SK-N-SH (cell line): ENCODE measurements around the gene IRAK2. TPM values are rescaled to one million over a fixed set of nuclear protein-coding genes. Genes with fewer than 3 reads are reported as not detected.

Source experiments
- CTCF ChIA-PET: fragments of 300-600, 350-600 bp; formaldehyde crosslinking; extraction: SDS; loops from one replicate; lab custom pipeline; 2021; lab: Yijun Ruan, JAX
- POLR2A ChIA-PET: fragments of 350-600 bp; sonication (Branson Sonifier 250); formaldehyde crosslinking; extraction: SDS; loops from one replicate; lab custom pipeline; 2020; ENCODE audit warnings: antibody characterized with exemption, inconsistent platforms; lab: Yijun Ruan, JAX
- DNase-seq: peaks from one replicate; pipeline ENCODE4 v3.0.0; 2012
- H2AFZ ChIP-seq: fragments of 200-600 bp; sonication (generic); 2 replicates; pipeline ENCODE4 v1.8.1; 2016; ENCODE audit warnings: antibody characterized with exemption, mild to moderate bottlenecking, low read depth
- H3F3A ChIP-seq: fragments of 200-600 bp; sonication (generic); replicated peaks from 2 replicates; pipeline ENCODE3; 2016; ENCODE audit warnings: antibody characterized with exemption, mild to moderate bottlenecking; ENCODE audit not compliant: insufficient read depth
- H3K27ac ChIP-seq, 2 experiments: fragments of 200-500 bp in 1 of 2; fragments of 200-600 bp in 1 of 2; sonication (Bioruptor generic) in 1 of 2; sonication (generic), shearing (Covaris generic) in 1 of 2; 2 replicates each; pipeline versions ENCODE4 v1.5.1 to v1.6.1; 2014 to 2016; ENCODE audit warnings: low read depth in 2 of 2, inconsistent platforms in 1 of 2, low read length in 1 of 2, mild to moderate bottlenecking in 1 of 2, mixed read lengths in 1 of 2
- H3K27me3 ChIP-seq: fragments of 200-600 bp; sonication (generic), shearing (Covaris generic); 2 replicates; pipeline ENCODE4 v1.6.1; 2016; ENCODE audit warnings: mixed run types; ENCODE audit not compliant: insufficient read depth
- H3K36me3 ChIP-seq, 2 experiments: fragments of 200-500 bp in 1 of 2; fragments of 200-600 bp in 1 of 2; sonication (Bioruptor generic) in 1 of 2; sonication (generic) in 1 of 2; replicated peaks in 1 of 2; 2 replicates each; pipeline versions ENCODE3 to v1.5.1; 2014 to 2016; ENCODE audit warnings: low read length in 1 of 2, mild to moderate bottlenecking in 1 of 2; ENCODE audit not compliant: insufficient read depth in 2 of 2, control insufficient read depth in 1 of 2
- H3K4me1 ChIP-seq, 2 experiments: fragments of 200-500 bp in 1 of 2; fragments of 200-600 bp in 1 of 2; sonication (Bioruptor generic) in 1 of 2; sonication (generic), shearing (Covaris generic) in 1 of 2; 2 replicates each; pipeline versions ENCODE4 v1.5.1 to v1.6.1; 2014 to 2016; ENCODE audit warnings: low read depth in 1 of 2, low read length in 1 of 2, mixed run types in 1 of 2; ENCODE audit not compliant: insufficient read depth in 2 of 2, control insufficient read depth in 1 of 2
- H3K4me2 ChIP-seq: fragments of 200-600 bp; sonication (generic), shearing (Covaris generic); 2 replicates; pipeline ENCODE4 v1.6.1; 2017; ENCODE audit warnings: mixed run types
- H3K4me3 ChIP-seq, 2 experiments: fragments of 200-500 bp in 1 of 2; fragments of 200-600 bp in 1 of 2; sonication (Bioruptor generic) in 1 of 2; sonication (generic), shearing (Covaris generic) in 1 of 2; 2 replicates each; pipeline versions ENCODE4 v1.5.1 to v1.8.1; 2014 to 2016; ENCODE audit warnings: low read depth in 2 of 2, inconsistent platforms in 1 of 2, low read length in 1 of 2, mild to moderate bottlenecking in 1 of 2, mixed read lengths in 1 of 2, moderate library complexity in 1 of 2
- H3K79me2 ChIP-seq: fragments of 200-600 bp; sonication (generic); 2 replicates; pipeline ENCODE4 v1.8.1; 2017; ENCODE audit warnings: mild to moderate bottlenecking; ENCODE audit not compliant: insufficient read depth
- H3K9ac ChIP-seq: fragments of 200-600 bp; sonication (generic); 2 replicates; pipeline ENCODE4 v1.6.1; 2017; ENCODE audit warnings: mixed run types
- H3K9me2 ChIP-seq: fragments of 200-600 bp; sonication (generic); 2 replicates; pipeline ENCODE4 v1.6.1; 2017; ENCODE audit warnings: mixed run types
- H3K9me3 ChIP-seq: fragments of 200-600 bp; sonication (generic); 2 replicates; pipeline ENCODE4 v1.6.1; 2017; ENCODE audit warnings: mixed run types, mild to moderate bottlenecking, moderate library complexity
- H4K20me1 ChIP-seq: fragments of 200-600 bp; sonication (generic); 2 replicates; pipeline ENCODE4 v1.6.1; 2017; ENCODE audit warnings: mild to moderate bottlenecking, mixed run types; ENCODE audit not compliant: insufficient read depth
- CHD2 ChIP-seq: fragments of 150-350 bp; IDR thresholded peaks from 2 replicates; pipeline ENCODE4 v1.6.1; 2018; ENCODE audit warnings: low read length; ENCODE audit not compliant: partially characterized antibody
- EP300 ChIP-seq, 2 experiments: IDR thresholded peaks; 2 replicates each; pipeline versions ENCODE4 v1.4.0 to v1.6.1; 2012; ENCODE audit warnings: borderline replicate concordance in 1 of 2, low read depth in 1 of 2, low read length in 1 of 2
- JUND ChIP-seq: IDR thresholded peaks from 2 replicates; pipeline ENCODE4 v1.4.0; 2012
- MAX ChIP-seq: IDR thresholded peaks from 2 replicates; pipeline ENCODE4 v1.4.0; 2012; ENCODE audit warnings: low read depth
- NRF1 ChIP-seq: IDR thresholded peaks from 2 replicates; pipeline ENCODE4 v1.6.1; 2012; ENCODE audit warnings: low read depth, mild to moderate bottlenecking, low read length
- RCOR1 ChIP-seq: fragments of 150-350 bp; IDR thresholded peaks from 2 replicates; pipeline ENCODE4 v1.6.1; 2017; ENCODE audit warnings: antibody characterized with exemption, low read length
- REST ChIP-seq: IDR thresholded peaks from 2 replicates; pipeline ENCODE4 v1.6.1; 2012; ENCODE audit warnings: mild to moderate bottlenecking, low read depth, low read length, moderate library complexity
- RFX5 ChIP-seq: IDR thresholded peaks from 2 replicates; pipeline ENCODE4 v1.6.1; 2012; ENCODE audit warnings: mild to moderate bottlenecking, improper control_type of control experiment, low read length
- SIN3A ChIP-seq: IDR thresholded peaks from 2 replicates; pipeline ENCODE4 v1.6.1; 2012; ENCODE audit warnings: low read depth, mild to moderate bottlenecking, low read length, moderate library complexity, borderline replicate concordance
- TAF1 ChIP-seq: IDR thresholded peaks from 2 replicates; pipeline ENCODE4 v1.6.1; 2012; ENCODE audit warnings: low read depth, mild to moderate bottlenecking, low read length, moderate library complexity, borderline replicate concordance
- TCF12 ChIP-seq: IDR thresholded peaks from 2 replicates; pipeline ENCODE4 v1.4.0; 2012
- USF1 ChIP-seq: IDR thresholded peaks from 2 replicates; pipeline ENCODE4 v1.4.0; 2012; ENCODE audit warnings: low read depth, borderline replicate concordance
- YY1 ChIP-seq: IDR thresholded peaks from 2 replicates; pipeline ENCODE4 v1.4.0; 2012; ENCODE audit warnings: low read depth, mild to moderate bottlenecking
- WGBS: methylation state at CpG from one replicate; pipeline ENCODE4 v1.1.6; 2017; ENCODE audit warnings: low lambda C conversion rate; 5-methylcytosine and 5-hydroxymethylcytosine counted together
- polyA plus RNA-seq, 3 experiments: library from polyadenylated mRNA; depleted of rRNA; stranded (reverse); fragments of >200 nt; gene quantifications; 2 replicates each; pipeline ENCODE4 v1.2.3, GENCODE V29; 2012
- TF ChIP-seq, protein P1 (sequence below): fragments of 150-350 bp; IDR thresholded peaks from 2 replicates; pipeline ENCODE4 v1.6.1; 2017; ENCODE audit warnings: antibody characterized with exemption, low read length, low read depth, borderline replicate concordance

The IRAK2 gene
- polyA plus RNA-seq, 1 of the 3 experiments (the other 2 are of a cell fraction), result 7.7 TPM

GRCh38 chr3:10160346-10160745 lies 4.4 kb upstream of the IRAK2 start:
- peaks cover 6% of the 10 kb centered on the region for H3K79me2 ChIP-seq
- no peaks in the 10 kb centered on the region for H3K36me3 ChIP-seq
- H3K4me2 ChIP-seq, result no peak overlapping the region; the same call in 1 of the 2 replicates
- no peak overlapping the region for H2AFZ ChIP-seq
- no peaks in the 10 kb centered on the region for H3K9me2 ChIP-seq
- ChIA-PET POLR2A (no interaction called here), CTCF (interaction anchor here (1.0 to 1.2 kb wide), 3 partner anchors 15 to 103 kb away, joined by 3 to 4 read pairs (median 3); no protein-coding TSS in a partner anchor)
- peaks cover 7 to 12% of the 10 kb centered on the region in 2 experiments; a peak in 2 of 4 replicates for H3K4me1 ChIP-seq
- H3K27ac ChIP-seq, result peak overlapping the region in 1 of 2 experiments; percentile 15; a peak in 1 of 4 replicates
- H3K9me3 ChIP-seq, result no peaks in the 10 kb centered on the region
- H4K20me1 ChIP-seq, result no peaks in the 10 kb centered on the region
- no peak for DNase-seq
- H3K4me3 ChIP-seq, result no peak overlapping the region
- peaks cover 10% of the 10 kb centered on the region for H3F3A ChIP-seq
- H3K27me3 ChIP-seq, result no peaks in the 10 kb centered on the region
- TF ChIP-seq, protein P1, sequence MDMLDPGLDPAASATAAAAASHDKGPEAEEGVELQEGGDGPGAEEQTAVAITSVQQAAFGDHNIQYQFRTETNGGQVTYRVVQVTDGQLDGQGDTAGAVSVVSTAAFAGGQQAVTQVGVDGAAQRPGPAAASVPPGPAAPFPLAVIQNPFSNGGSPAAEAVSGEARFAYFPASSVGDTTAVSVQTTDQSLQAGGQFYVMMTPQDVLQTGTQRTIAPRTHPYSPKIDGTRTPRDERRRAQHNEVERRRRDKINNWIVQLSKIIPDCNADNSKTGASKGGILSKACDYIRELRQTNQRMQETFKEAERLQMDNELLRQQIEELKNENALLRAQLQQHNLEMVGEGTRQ, result no peak
- TF ChIP-seq JUND (no peak), SIN3A (no peak), CHD2 (no peak), EP300 (IDR thresholded peaks at IDR 0.05; ENCODE audit: borderline replicate concordance in 1 of 2, low read depth in 1 of 2, low read length in 1 of 2) (peak in 1 of 2 experiments; percentile 35; a peak in 1 of 4 replicates), RFX5 (no peak), MAX (no peak), YY1 (no peak), TCF12 (peak; percentile 18; the same call in 1 of the 2 replicates), TAF1 (no peak), REST (no peak), USF1 (no peak), RCOR1 (no peak), NRF1 (no peak)
- TF ChIP-seq, all 33 proteins: peak for 2
- no peak overlapping the region for H3K9ac ChIP-seq
- 17% methylated on average over 1 of the region's 1 CpG for WGBS
